ENCODE results near the gene RBPJ. TPM values are rescaled to one million over a fixed set of nuclear protein-coding genes. Genes with fewer than 3 reads are reported as not detected.

Gene RBPJ
- total RNA-seq, 1 experiment from 2014 or later, result 33.7 TPM

- H3K27ac ChIP-seq (ENCODE audit: low read length), result no peak overlapping the region
- no peaks in the 10 kb centered on the region for H3K9me3 ChIP-seq (ENCODE audit: control insufficient read depth, insufficient read depth, low read depth, low read length)
- ChIA-PET POLR2A (no interaction called here), CTCF (interaction anchor here (0.7 kb wide), 1 partner anchor 368 kb away, joined by 9 read pairs; no protein-coding TSS in a partner anchor)
- intact Hi-C loops (cut with micrococcal nuclease; ENCODE audit: unreplicated experiment) (no loop called here), in situ Hi-C loops (cut with HindIII; ENCODE audit: low pct_unique_long_range_greater_than_20kb, low sequenced_read_pairs) (no loop called here)
- no peaks in the 10 kb centered on the region for H3K36me3 ChIP-seq (ENCODE audit: control insufficient read depth, insufficient read depth, low read length)
- ATAC-seq (no peak), DNase-seq (ENCODE audit: low read depth, low spot score) (no peak)
- BruUV-seq (replicated peaks), result no TSS peak
- no peaks in the 10 kb centered on the region for H3K27me3 ChIP-seq (ENCODE audit: control insufficient read depth, insufficient read depth, low read length)
- H3K4me1 ChIP-seq (ENCODE audit: control insufficient read depth, insufficient read depth, low read length), result 0 out of 2 replicates have a peak, but pooled peaks cover 4% of the 10 kb centered on the region
- H3K4me3 ChIP-seq (ENCODE audit: low read depth in 2 of 2, low read length in 2 of 2), result no peak overlapping the region
- TF ChIP-seq POLR2AphosphoS5 (IDR thresholded peaks at IDR 0.05; ENCODE audit: low read depth, low read length), result no peak
- no peak for TF ChIP-seq CTCF (IDR thresholded peaks at IDR 0.05)
Observed at GRCh38 chr4:26337612-26338011, 16.8 kb downstream of the RBPJ start.

- in situ Hi-C loops (cut with HindIII; ENCODE audit: low pct_unique_long_range_greater_than_20kb, low sequenced_read_pairs), result no loop called here
- Histone ChIP-seq H3K27me3 (ENCODE audit: control insufficient read depth, insufficient read depth, low read length) (no peaks in the 10 kb centered on the region), H3K9me3 (ENCODE audit: control insufficient read depth, insufficient read depth, low read depth, low read length) (no peaks in the 10 kb centered on the region), H3K36me3 (ENCODE audit: control insufficient read depth, insufficient read depth, low read length) (no peaks in the 10 kb centered on the region), H3K4me1 (ENCODE audit: control insufficient read depth, insufficient read depth, low read length) (peaks cover 11% of the 10 kb centered on the region; the same call in 1 of the 2 replicates), H3K4me3 (ENCODE audit: low read depth in 2 of 2, low read length in 2 of 2) (no peak overlapping the region), H3K27ac (ENCODE audit: low read length) (no peak overlapping the region)
- DNase-seq (ENCODE audit: low read depth, low spot score), result no peak
- ChIA-PET CTCF (no interaction called here), POLR2A (no interaction called here)
- ATAC-seq, result peak; percentile 86
- no TSS peak for BruUV-seq (replicated peaks)
- intact Hi-C loops (cut with micrococcal nuclease; ENCODE audit: unreplicated experiment), result no loop called here
- no peak for TF ChIP-seq SIN3A (IDR thresholded peaks at IDR 0.05; ENCODE audit: borderline replicate concordance, insufficient read depth, low read depth, low read length)
- TF ChIP-seq CTCF (IDR thresholded peaks at IDR 0.05), result no peak
- no peak for TF ChIP-seq REST (IDR thresholded peaks at IDR 0.05; ENCODE audit: insufficient read depth in 1 of 2, low read depth in 2 of 2, low read length in 1 of 2)
- no peak for TF ChIP-seq POLR2AphosphoS5 (IDR thresholded peaks at IDR 0.05; ENCODE audit: low read depth, low read length)
- TF ChIP-seq TCF7L2 (IDR thresholded peaks at IDR 0.05; ENCODE audit: low read depth, low read length), result no peak
Observed at GRCh38 chr4:26342328-26343037, 21.7 kb downstream of the RBPJ start.

Measured in Panc1 (cell line).